Measurements from ENCODE around the gene BIRC7.
A peak's percentile ranks its signal among the peaks of the same experiment; 100 is the strongest.
"Not testable (repeated sequence)": the region's sequence is repeated elsewhere in the genome, so short reads cannot be mapped to it uniquely, and the experiment has no call there.

Gene BIRC7

GRCh38 chr20:63206878-63207277 lies 28.8 kb upstream of the BIRC7 start:
- DNase-seq (ENCODE audit: low read depth in 2 of 2): no peak

GRCh38 chr20:63208346-63208909 lies 27.3 kb upstream of the BIRC7 start:
- DNase-seq (ENCODE audit: low read depth in 2 of 2): no peak

GRCh38 chr20:63210011-63210605 lies 25.6 kb upstream of the BIRC7 start:
- DNase-seq (ENCODE audit: low read depth in 2 of 2): no peak

- no peak for DNase-seq (ENCODE audit: low read depth in 2 of 2)
These were observed 23.3 kb upstream of the BIRC7 start for GRCh38 chr20:63212393-63212730.

GRCh38 chr20:63212792-63213191 lies 22.9 kb upstream of the BIRC7 start:
- DNase-seq (ENCODE audit: low read depth in 2 of 2): no peak

GRCh38 chr20:63214514-63214913 lies 21.2 kb upstream of the BIRC7 start:
- DNase-seq (ENCODE audit: low read depth in 2 of 2): no peak

- DNase-seq (ENCODE audit: low read depth in 2 of 2): no peak
These were observed 20.3 kb upstream of the BIRC7 start for GRCh38 chr20:63215101-63216040.

- DNase-seq (ENCODE audit: low read depth in 2 of 2): peak; percentile 90 to 97
These were observed 19.5 kb upstream of the BIRC7 start, which contains the start of gene YTHDF1 for GRCh38 chr20:63216041-63216848. Gene YTHDF1, minus strand, starts transcription at chr20:63216131. Its CDS starts 239 bp downstream, at chr20:63215892.

GRCh38 chr20:63216849-63217471 lies 18.7 kb upstream of the BIRC7 start:
- DNase-seq (ENCODE audit: low read depth in 2 of 2): no peak

GRCh38 chr20:63217706-63218105 lies 18.0 kb upstream of the BIRC7 start:
- DNase-seq (ENCODE audit: low read depth in 2 of 2): no peak

GRCh38 chr20:63218701-63219446 lies 16.8 kb upstream of the BIRC7 start:
- no peak for DNase-seq (ENCODE audit: low read depth in 2 of 2)

- no peak for DNase-seq (ENCODE audit: low read depth in 2 of 2)
These were observed 16.3 kb upstream of the BIRC7 start for GRCh38 chr20:63219447-63219821.

GRCh38 chr20:63219866-63220521 lies 15.7 kb upstream of the BIRC7 start:
- no peak for DNase-seq (ENCODE audit: low read depth in 2 of 2)

GRCh38 chr20:63220696-63221399 lies 14.9 kb upstream of the BIRC7 start:
- no peak for DNase-seq (ENCODE audit: low read depth in 2 of 2)

GRCh38 chr20:63221400-63222053 lies 14.2 kb upstream of the BIRC7 start:
- not testable (repeated sequence) for DNase-seq (ENCODE audit: low read depth in 2 of 2)

GRCh38 chr20:63222541-63222940 lies 13.2 kb upstream of the BIRC7 start:
- no peak for DNase-seq (ENCODE audit: low read depth in 2 of 2)

GRCh38 chr20:63223121-63223825 lies 12.4 kb upstream of the BIRC7 start:
- DNase-seq (ENCODE audit: low read depth in 2 of 2): peak in 1 of 2 donors; percentile 17

GRCh38 chr20:63223826-63224207 lies 11.9 kb upstream of the BIRC7 start:
- DNase-seq (ENCODE audit: low read depth in 2 of 2): no peak
